ENCODE results near the gene SNX17. TPM values are rescaled to one million over a fixed set of nuclear protein-coding genes. Genes with fewer than 3 reads are reported as not detected.
"Not testable (repeated sequence)": the region's sequence is repeated elsewhere in the genome, so short reads cannot be mapped to it uniquely, and the experiment has no call there.

SNX17 gene
- total RNA-seq, 3 donors from 2014 or later (not counting 1 experiment from before 2014, with no cell fraction given), result 96.3 to 107 (median 100) TPM

- no peaks in the 10 kb centered on the region for H3K9me3 Mint-ChIP-seq
- Histone ChIP-seq H3K27me3 (ENCODE audit: control insufficient read depth, insufficient read depth, low read length) (no peaks in the 10 kb centered on the region), H3K36me3 (ENCODE audit: control insufficient read depth, insufficient read depth, low read length) (peaks cover 2% of the 10 kb centered on the region), H3K9me3 (ENCODE audit: control insufficient read depth, insufficient read depth, low read length) (no peaks in the 10 kb centered on the region), H3K4me1 (ENCODE audit: control insufficient read depth, insufficient read depth, low read length) (peaks cover 12% of the 10 kb centered on the region), H3K27ac (ENCODE audit: low read length) (no peak overlapping the region), H3K4me3 (ENCODE audit: low read length) (no peak overlapping the region)
- ATAC-seq (no peak), DNase-seq (peak in 1 of 2 donors; percentile 38)
- WGBS (ENCODE audit: insufficient coverage), result 77% methylated on average over 6 of the region's 6 CpGs
- intact Hi-C loops (cut with micrococcal nuclease), result no loop called here
- no peak overlapping the region for H3K4me3 Mint-ChIP-seq
- H3K27ac Mint-ChIP-seq, result peak overlapping the region; percentile 9 to 41
- no peaks in the 10 kb centered on the region for H3K27me3 Mint-ChIP-seq (ENCODE audit: low read depth in 2 of 2)
- H3K4me1 Mint-ChIP-seq, result peaks cover 38 to 45% of the 10 kb centered on the region in 2 donors
- H3K36me3 Mint-ChIP-seq, result no peaks in the 10 kb centered on the region
- no peak for TF ChIP-seq CTCF (IDR thresholded peaks at IDR 0.05)
These were observed 18.4 kb upstream of the SNX17 start for GRCh38 chr2:27351802-27352598.

GRCh38 chr2:27353386-27353761 is 17.0 kb upstream of the SNX17 start:
- Mint-ChIP-seq H3K4me1 (peaks cover 42 to 47% of the 10 kb centered on the region in 2 donors), H3K27ac (peak overlapping the region in 1 of 2 donors; percentile 10)
- ATAC-seq; H3K4me3 Mint-ChIP-seq; H3K27ac ChIP-seq (ENCODE audit: low read length); H3K4me3 ChIP-seq (ENCODE audit: low read length); H3K27me3 Mint-ChIP-seq (ENCODE audit: low read depth in 2 of 2); H3K27me3 ChIP-seq (ENCODE audit: control insufficient read depth, insufficient read depth, low read length); intact Hi-C loops (cut with micrococcal nuclease); DNase-seq; H3K36me3 Mint-ChIP-seq; H3K36me3 ChIP-seq (ENCODE audit: control insufficient read depth, insufficient read depth, low read length); H3K9me3 Mint-ChIP-seq; H3K9me3 ChIP-seq (ENCODE audit: control insufficient read depth, insufficient read depth, low read length): not testable (repeated sequence)
- WGBS (ENCODE audit: insufficient coverage), result 96% methylated on average over 5 of the region's 5 CpGs
- H3K4me1 ChIP-seq (ENCODE audit: control insufficient read depth, insufficient read depth, low read length), result peaks cover 25% of the 10 kb centered on the region

- Mint-ChIP-seq H3K27me3 (ENCODE audit: low read depth in 2 of 2) (no peaks in the 10 kb centered on the region), H3K36me3 (no peaks in the 10 kb centered on the region), H3K4me3 (peak overlapping the region; percentile 49), H3K9me3 (no peaks in the 10 kb centered on the region), H3K4me1 (peaks cover 44 to 48% of the 10 kb centered on the region in 2 donors), H3K27ac (peak overlapping the region in 1 of 2 donors; percentile 10)
- Histone ChIP-seq H3K36me3 (ENCODE audit: control insufficient read depth, insufficient read depth, low read length) (peaks cover 2% of the 10 kb centered on the region), H3K9me3 (ENCODE audit: control insufficient read depth, insufficient read depth, low read length) (no peaks in the 10 kb centered on the region), H3K27me3 (ENCODE audit: control insufficient read depth, insufficient read depth, low read length) (no peaks in the 10 kb centered on the region), H3K4me3 (ENCODE audit: low read length) (no peak overlapping the region), H3K27ac (ENCODE audit: low read length) (no peak overlapping the region), H3K4me1 (ENCODE audit: control insufficient read depth, insufficient read depth, low read length) (peaks cover 25% of the 10 kb centered on the region)
- TF ChIP-seq CTCF (IDR thresholded peaks at IDR 0.05), result no peak
- intact Hi-C loops (cut with micrococcal nuclease), result no loop called here
- WGBS (ENCODE audit: insufficient coverage), result 85% methylated on average over 6 of the region's 7 CpGs
- DNase-seq (no peak), ATAC-seq (no peak)
These were observed 16.4 kb upstream of the SNX17 start for GRCh38 chr2:27353762-27354596.

GRCh38 chr2:27354597-27354927 is 15.9 kb upstream of the SNX17 start:
- Histone ChIP-seq H3K27me3 (ENCODE audit: control insufficient read depth, insufficient read depth, low read length) (no peaks in the 10 kb centered on the region), H3K36me3 (ENCODE audit: control insufficient read depth, insufficient read depth, low read length) (peaks cover 2% of the 10 kb centered on the region), H3K9me3 (ENCODE audit: control insufficient read depth, insufficient read depth, low read length) (no peaks in the 10 kb centered on the region), H3K4me1 (ENCODE audit: control insufficient read depth, insufficient read depth, low read length) (peaks cover 25% of the 10 kb centered on the region), H3K4me3 (ENCODE audit: low read length) (no peak overlapping the region), H3K27ac (ENCODE audit: low read length) (no peak overlapping the region)
- no peak for DNase-seq
- Mint-ChIP-seq H3K36me3 (no peaks in the 10 kb centered on the region), H3K27ac (no peak overlapping the region), H3K4me1 (peaks cover 44 to 48% of the 10 kb centered on the region in 2 donors), H3K27me3 (ENCODE audit: low read depth in 2 of 2) (no peaks in the 10 kb centered on the region), H3K4me3 (peak overlapping the region; percentile 49), H3K9me3 (no peaks in the 10 kb centered on the region)
- intact Hi-C loops (cut with micrococcal nuclease), result no loop called here
- ATAC-seq, result no peak
- no peak for TF ChIP-seq CTCF (IDR thresholded peaks at IDR 0.05)
- 97% methylated on average over 7 of the region's 7 CpGs for WGBS (ENCODE audit: insufficient coverage)
